NB4 (cell line): ENCODE measurements around the gene NSG1.

ENCODE experiments used
- DNase-seq: peaks from one replicate; pipeline ENCODE4 v3.0.0; 2010; ENCODE audit warnings: low read depth
- H3K4me3 ChIP-seq: one replicate; pipeline ENCODE4 v1.5.1; 2011; ENCODE audit warnings: mild to moderate bottlenecking, low read depth, low read length, moderate library complexity
- CTCF ChIP-seq: IDR thresholded peaks from one replicate; pipeline ENCODE4 v1.5.1; 2012; ENCODE audit warnings: low read depth, low read length
- MAX ChIP-seq: IDR thresholded peaks from 2 replicates; pipeline ENCODE4 v1.6.1; 2011; ENCODE audit warnings: low read depth, low read length
- MYC ChIP-seq: IDR thresholded peaks from 2 replicates; pipeline ENCODE4 v1.6.1; 2011; ENCODE audit warnings: low read depth, low read length
- POLR2A ChIP-seq: IDR thresholded peaks from 2 replicates; pipeline ENCODE4 v1.6.1; 2011; ENCODE audit warnings: mild to moderate bottlenecking; ENCODE audit not compliant: insufficient read length; ENCODE audit errors: extremely low read depth

NSG1 gene

DNA sequence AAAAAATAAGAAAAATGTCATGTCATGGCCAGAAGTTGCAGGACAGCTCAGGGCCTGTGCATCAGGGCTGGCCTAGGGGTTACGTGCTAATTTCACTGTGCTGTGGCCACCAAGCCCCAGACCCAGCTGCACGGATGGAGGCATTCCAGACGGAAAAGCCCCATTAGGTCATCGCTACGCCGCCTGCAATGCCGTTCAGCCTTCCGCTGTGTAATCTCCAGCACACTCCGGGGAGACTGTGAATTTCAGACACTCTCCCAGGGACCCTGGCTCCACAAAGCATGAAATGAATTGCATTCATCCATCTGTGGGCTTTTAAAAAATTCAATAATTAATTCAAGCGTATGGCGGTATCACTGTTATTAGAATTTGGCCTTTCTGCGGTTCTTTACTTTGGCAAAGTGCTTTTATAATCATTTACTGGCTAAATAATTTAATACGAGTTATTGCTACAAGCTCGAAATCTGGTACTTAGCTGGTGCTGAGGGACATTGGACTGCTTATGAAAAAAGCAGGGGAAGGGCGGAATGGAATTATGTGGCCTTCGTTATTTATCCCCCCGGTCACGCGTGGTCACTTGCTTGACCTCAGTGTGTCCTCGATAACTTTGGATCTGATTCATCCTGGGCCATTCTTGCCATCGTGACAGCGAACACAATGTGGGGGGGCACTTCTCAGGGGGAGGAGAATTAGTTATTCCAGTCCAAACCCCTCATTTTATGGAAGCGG is 9.0 kb upstream of the NSG1 start:
- TF ChIP-seq POLR2A (no peak), MAX (no peak), CTCF (no peak), MYC (no peak)
- H3K4me3 ChIP-seq, result no peak overlapping the region
- no peak for DNase-seq

DNA sequence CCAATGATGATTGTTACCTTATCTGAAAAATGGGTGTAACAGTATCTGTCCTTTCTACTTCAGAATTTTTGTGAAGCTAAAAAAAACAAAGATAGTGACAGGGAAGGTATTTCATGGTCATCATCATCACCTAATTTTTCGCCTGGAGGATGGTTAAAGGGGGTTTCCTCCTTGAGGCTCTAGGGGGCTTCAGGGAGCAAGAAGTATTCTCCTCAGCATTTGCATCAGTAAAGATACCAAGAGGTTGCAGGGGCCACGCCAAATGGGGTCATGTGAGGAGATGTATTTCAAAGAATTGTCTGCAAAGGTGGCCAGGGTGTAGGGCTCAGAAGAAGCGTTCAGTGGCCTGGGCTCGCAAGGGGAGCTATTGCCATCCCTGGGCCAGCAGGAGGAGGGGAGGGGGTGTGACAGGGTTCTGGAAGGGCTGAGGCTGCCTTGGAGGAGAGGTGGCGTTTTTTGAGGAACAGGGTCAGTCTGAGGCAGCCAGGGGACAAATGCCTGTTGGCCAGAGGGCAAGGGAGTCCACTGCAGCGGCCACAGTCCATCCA is 7.3 kb upstream of the NSG1 start:
- H3K4me3 ChIP-seq, result no peak overlapping the region
- TF ChIP-seq POLR2A (no peak), MAX (no peak), CTCF (no peak), MYC (no peak)
- no peak for DNase-seq

DNA sequence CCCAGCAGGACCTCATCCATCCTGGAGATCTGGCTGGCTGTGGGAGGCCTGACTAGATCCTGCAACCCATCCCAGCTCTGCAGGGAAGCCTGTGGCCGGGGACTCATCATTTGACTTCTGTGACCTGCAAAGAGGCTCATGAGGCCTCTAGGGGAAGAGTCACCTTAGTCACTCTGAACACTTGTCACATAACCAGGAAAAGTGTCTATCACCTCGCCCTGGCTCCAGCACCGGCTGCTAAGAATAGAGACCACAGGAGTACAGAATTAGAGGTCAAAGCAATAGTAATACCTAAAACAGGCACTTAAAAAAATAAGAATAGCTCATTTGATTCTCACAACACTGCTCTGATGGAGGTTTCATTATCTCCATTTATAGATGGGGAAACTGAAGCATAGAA is 3.8 kb upstream of the NSG1 start:
- no peak for DNase-seq
- H3K4me3 ChIP-seq, result no peak overlapping the region
- TF ChIP-seq POLR2A (no peak), MYC (no peak), MAX (no peak), CTCF (no peak)

DNA sequence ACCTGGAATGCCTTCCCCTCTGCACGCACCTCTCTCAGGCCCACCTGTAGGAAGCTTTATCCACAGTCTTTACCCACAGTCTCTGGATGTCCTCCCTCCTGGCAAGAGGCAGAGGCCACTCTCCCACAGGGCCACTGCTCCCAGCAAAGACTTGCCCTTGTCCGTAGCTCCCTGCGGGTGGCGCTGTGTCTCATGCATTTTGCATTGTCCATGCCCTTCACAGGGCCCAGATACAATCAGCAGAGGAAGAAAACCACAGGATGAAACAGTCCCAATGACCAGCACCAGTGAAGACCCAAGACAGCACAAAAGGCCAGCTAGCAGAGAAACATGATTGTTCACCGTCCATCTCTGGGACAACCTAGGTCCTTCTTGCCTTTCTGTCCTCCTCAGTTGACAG is 2.1 kb upstream of the NSG1 start:
- TF ChIP-seq MAX (no peak), POLR2A (no peak), CTCF (peak; percentile 66), MYC (no peak)
- peak; percentile 48 for DNase-seq
- no peak overlapping the region for H3K4me3 ChIP-seq

GRCh38 chr4:4385729-4386295 is 1.1 kb upstream of the NSG1 start:
- no peak overlapping the region for H3K4me3 ChIP-seq

More at GRCh38 chr4:4385729-4386295, 1.1 kb upstream of the NSG1 start:
- no peak for TF ChIP-seq MYC
- no peak for TF ChIP-seq CTCF
- no peak for TF ChIP-seq MAX
- no peak for TF ChIP-seq POLR2A
- no peak for DNase-seq
